Astrocyte of the spinal cord (primary cell): ENCODE results near the gene KIF7.

Experiments
- DNase-seq: peaks from one replicate; pipeline ENCODE4 v3.0.0; 2011; ENCODE audit warnings: low read depth, low spot score
- H3K4me3 ChIP-seq: 2 replicates; pipeline ENCODE4 v1.5.1; 2011; ENCODE audit warnings: low read depth, mild to moderate bottlenecking, low read length, moderate library complexity
- in situ Hi-C: cut with HindIII; loops from 2 replicates; pipeline ENCODE4 v1.10.0; 2017; ENCODE audit warnings: low sequenced_read_pairs
- TF ChIP-seq, protein P1 (sequence below): IDR thresholded peaks from 2 replicates; pipeline ENCODE4 v1.5.1; 2012; ENCODE audit warnings: low read depth, mild to moderate bottlenecking, low read length, inconsistent platforms

Gene KIF7

DNA sequence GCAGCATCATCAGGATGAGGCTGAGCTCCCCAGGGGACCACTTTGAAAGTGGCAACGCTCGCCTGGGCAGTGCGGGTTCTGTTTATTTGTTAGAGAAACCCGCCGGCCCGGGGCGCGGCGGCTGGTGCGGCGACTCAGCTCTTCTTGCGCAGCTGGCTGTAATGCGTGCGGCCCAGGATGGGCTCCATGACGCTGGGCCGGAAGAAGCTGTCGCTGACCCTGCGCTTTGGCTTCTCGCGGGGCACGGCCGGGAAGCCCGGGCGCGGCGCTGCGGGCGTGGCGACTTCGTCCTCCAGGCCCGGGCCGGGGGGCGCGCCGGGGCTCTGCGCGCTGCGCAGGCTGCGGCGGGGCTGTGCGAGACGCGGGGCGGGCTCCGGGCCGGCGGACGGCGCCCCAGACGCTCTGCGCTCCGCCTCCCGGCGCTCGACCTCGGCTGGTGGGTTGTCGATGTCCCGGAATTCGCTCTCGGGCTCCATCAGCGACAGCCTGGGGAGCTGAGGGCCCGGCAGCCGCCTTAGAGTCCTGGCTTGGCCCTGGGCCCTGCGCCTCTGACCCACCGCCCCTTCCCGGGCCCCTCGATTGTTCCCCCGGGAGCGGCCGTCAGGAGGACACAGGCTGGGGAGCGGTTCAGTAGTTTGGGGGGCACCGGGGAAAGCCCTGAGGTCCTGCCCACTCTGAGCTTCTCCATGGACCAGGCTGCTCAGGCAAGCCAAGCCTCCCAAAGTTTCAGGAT, 10.3 kb upstream of the KIF7 start:
- peak overlapping the region; percentile 23 for H3K4me3 ChIP-seq
- DNase-seq: peak; percentile 49
- in situ Hi-C loops: no loop called here

GRCh38 chr15:89664441-89665350, 9.4 kb upstream of the KIF7 start:
- peak; percentile 15 for DNase-seq
- in situ Hi-C loops: no loop called here
- no peak overlapping the region for H3K4me3 ChIP-seq
- TF ChIP-seq, protein P1, sequence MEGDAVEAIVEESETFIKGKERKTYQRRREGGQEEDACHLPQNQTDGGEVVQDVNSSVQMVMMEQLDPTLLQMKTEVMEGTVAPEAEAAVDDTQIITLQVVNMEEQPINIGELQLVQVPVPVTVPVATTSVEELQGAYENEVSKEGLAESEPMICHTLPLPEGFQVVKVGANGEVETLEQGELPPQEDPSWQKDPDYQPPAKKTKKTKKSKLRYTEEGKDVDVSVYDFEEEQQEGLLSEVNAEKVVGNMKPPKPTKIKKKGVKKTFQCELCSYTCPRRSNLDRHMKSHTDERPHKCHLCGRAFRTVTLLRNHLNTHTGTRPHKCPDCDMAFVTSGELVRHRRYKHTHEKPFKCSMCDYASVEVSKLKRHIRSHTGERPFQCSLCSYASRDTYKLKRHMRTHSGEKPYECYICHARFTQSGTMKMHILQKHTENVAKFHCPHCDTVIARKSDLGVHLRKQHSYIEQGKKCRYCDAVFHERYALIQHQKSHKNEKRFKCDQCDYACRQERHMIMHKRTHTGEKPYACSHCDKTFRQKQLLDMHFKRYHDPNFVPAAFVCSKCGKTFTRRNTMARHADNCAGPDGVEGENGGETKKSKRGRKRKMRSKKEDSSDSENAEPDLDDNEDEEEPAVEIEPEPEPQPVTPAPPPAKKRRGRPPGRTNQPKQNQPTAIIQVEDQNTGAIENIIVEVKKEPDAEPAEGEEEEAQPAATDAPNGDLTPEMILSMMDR: no peak

More for the DNA sequence above, 10.3 kb upstream of the KIF7 start:
- TF ChIP-seq, protein P1: no peak

GRCh38 chr15:89662893-89663626, 7.8 kb upstream of the KIF7 start:
- peak; percentile 90 for DNase-seq
- TF ChIP-seq, protein P1: no peak
- in situ Hi-C loops: no loop called here
- H3K4me3 ChIP-seq: no peak overlapping the region

DNA sequence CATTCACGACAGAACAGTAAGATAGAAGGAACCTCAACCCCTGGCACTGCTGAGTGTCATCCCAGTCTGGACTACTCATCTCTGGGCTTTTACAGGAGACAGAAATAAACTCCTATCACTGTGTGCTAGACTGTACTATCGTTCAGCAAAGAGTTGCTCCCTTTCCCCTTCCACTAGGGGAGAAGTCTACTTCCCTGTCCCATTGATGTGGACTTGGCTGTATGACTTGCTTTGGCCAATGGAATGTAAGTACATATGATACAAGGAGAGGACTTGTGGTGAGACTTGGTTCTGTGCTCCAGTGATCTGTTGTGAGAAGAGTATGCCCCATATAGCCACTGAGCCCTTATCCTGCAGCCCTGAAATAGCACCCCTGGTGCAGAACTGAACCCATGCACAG, 5.3 kb upstream of the KIF7 start:
- DNase-seq: no peak
- in situ Hi-C loops: no loop called here
- TF ChIP-seq, protein P1: no peak
- no peak overlapping the region for H3K4me3 ChIP-seq

GRCh38 chr15:89659295-89659694, 4.0 kb upstream of the KIF7 start:
- in situ Hi-C loops: no loop called here
- TF ChIP-seq, protein P1: no peak
- no peak overlapping the region for H3K4me3 ChIP-seq
- DNase-seq: no peak

- no peak overlapping the region for H3K4me3 ChIP-seq
- TF ChIP-seq, protein P1: no peak
- no peak for DNase-seq
- in situ Hi-C loops: no loop called here
These were observed 2.5 kb upstream of the KIF7 start for GRCh38 chr15:89657686-89658200.
